ENCODE results near the gene NPEPPS.

NPEPPS gene

GRCh38 chr17:47632991-47633390 is 102.1 kb downstream of the NPEPPS start:
- no peak for DNase-seq

GRCh38 chr17:47633996-47634395 is 103.1 kb downstream of the NPEPPS start:
- no peak for DNase-seq

- no peak for DNase-seq
These were observed 104.0 kb downstream of the NPEPPS start for GRCh38 chr17:47634870-47635269.

GRCh38 chr17:47635734-47636133 is 104.8 kb downstream of the NPEPPS start:
- no peak for DNase-seq

GRCh38 chr17:47636273-47637030 is 105.5 kb downstream of the NPEPPS start:
- DNase-seq, result no peak

GRCh38 chr17:47638903-47639302 is 108.0 kb downstream of the NPEPPS start:
- DNase-seq, result no peak

GRCh38 chr17:47640076-47640475 is 109.2 kb downstream of the NPEPPS start:
- no peak for DNase-seq

- DNase-seq, result no peak
These were observed 110.3 kb downstream of the NPEPPS start for GRCh38 chr17:47641202-47641601.

GRCh38 chr17:47643116-47643515 is 112.2 kb downstream of the NPEPPS start:
- no peak for DNase-seq

GRCh38 chr17:47644324-47644723 is 113.4 kb downstream of the NPEPPS start:
- DNase-seq, result no peak

GRCh38 chr17:47649153-47649971 is 118.5 kb downstream of the NPEPPS start, which contains the start of gene KPNB1:
KPNB1 (plus strand) TSS chr17:47649919; CDS start chr17:47650245, 326 bp downstream.
- DNase-seq, result peak; percentile 98

- DNase-seq, result peak; percentile 62
These were observed 119.1 kb downstream of the NPEPPS start for GRCh38 chr17:47649972-47650524.

- DNase-seq, result peak; percentile 96
These were observed 119.9 kb downstream of the NPEPPS start for GRCh38 chr17:47650525-47651522.

- DNase-seq, result no peak
These were observed 120.8 kb downstream of the NPEPPS start for GRCh38 chr17:47651704-47652103.

- DNase-seq, result no peak
These were observed 121.7 kb downstream of the NPEPPS start for GRCh38 chr17:47652570-47652969.

GRCh38 chr17:47653442-47653841 is 122.5 kb downstream of the NPEPPS start:
- DNase-seq, result no peak

- DNase-seq, result no peak
These were observed 124.1 kb downstream of the NPEPPS start for GRCh38 chr17:47654991-47655390.

- DNase-seq, result no peak
These were observed 129.2 kb downstream of the NPEPPS start for GRCh38 chr17:47660064-47660492.

GRCh38 chr17:47663912-47664623 is 133.2 kb downstream of the NPEPPS start:
- peak; percentile 63 for DNase-seq

GRCh38 chr17:47664624-47664941 is 133.7 kb downstream of the NPEPPS start:
- DNase-seq, result no peak

GRCh38 chr17:47665655-47666054 is 134.7 kb downstream of the NPEPPS start:
- no peak for DNase-seq

GRCh38 chr17:47669081-47669480 is 138.2 kb downstream of the NPEPPS start:
- DNase-seq, result no peak
